22Rv1 (cell line): Measurements from ENCODE around the gene ZBTB1.
"Not testable (repeated sequence)": the region's sequence is repeated elsewhere in the genome, so short reads cannot be mapped to it uniquely, and the experiment has no call there.

Source experiments
- ZFX ChIP-seq: fragments of 450-650 bp; IDR thresholded peaks from 2 replicates; pipeline ENCODE4 v1.6.1; 2017; ENCODE audit warnings: antibody characterized with exemption, borderline replicate concordance
- TF ChIP-seq, protein P1 (sequence below): fragments of 450-650 bp; IDR thresholded peaks from 2 replicates; pipeline ENCODE4 v1.5.1; 2017; ENCODE audit warnings: mild to moderate bottlenecking

DNA sequence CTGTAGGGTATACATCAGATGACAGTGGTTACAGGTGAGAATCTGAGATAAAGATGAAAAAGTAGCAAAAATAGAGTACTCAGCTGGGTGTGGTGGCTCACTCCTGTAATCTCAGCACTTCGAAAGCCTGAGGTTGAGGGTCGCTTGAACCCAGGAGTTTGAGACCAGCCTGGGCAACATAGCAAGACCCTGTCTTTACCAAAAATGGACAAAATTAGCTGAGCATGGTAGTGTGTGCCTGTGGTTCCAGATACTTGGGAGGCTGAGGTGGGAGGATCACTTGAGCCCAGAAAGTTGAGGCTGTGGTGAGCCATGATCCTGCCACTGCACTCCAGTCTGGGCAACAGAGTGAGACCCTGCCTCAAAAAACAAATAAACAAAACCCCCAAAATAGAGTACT, 53.6 kb downstream of the ZBTB1 start:
- TF ChIP-seq, protein P1, sequence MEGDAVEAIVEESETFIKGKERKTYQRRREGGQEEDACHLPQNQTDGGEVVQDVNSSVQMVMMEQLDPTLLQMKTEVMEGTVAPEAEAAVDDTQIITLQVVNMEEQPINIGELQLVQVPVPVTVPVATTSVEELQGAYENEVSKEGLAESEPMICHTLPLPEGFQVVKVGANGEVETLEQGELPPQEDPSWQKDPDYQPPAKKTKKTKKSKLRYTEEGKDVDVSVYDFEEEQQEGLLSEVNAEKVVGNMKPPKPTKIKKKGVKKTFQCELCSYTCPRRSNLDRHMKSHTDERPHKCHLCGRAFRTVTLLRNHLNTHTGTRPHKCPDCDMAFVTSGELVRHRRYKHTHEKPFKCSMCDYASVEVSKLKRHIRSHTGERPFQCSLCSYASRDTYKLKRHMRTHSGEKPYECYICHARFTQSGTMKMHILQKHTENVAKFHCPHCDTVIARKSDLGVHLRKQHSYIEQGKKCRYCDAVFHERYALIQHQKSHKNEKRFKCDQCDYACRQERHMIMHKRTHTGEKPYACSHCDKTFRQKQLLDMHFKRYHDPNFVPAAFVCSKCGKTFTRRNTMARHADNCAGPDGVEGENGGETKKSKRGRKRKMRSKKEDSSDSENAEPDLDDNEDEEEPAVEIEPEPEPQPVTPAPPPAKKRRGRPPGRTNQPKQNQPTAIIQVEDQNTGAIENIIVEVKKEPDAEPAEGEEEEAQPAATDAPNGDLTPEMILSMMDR: not testable (repeated sequence)
- TF ChIP-seq ZFX: not testable (repeated sequence)
